Liver (tissue), 9 donors: ENCODE results near the gene IDH3B. TPM values are rescaled to one million over a fixed set of nuclear protein-coding genes. Genes with fewer than 3 reads are reported as not detected.

ENCODE experiments used
- DNase-seq: peaks from one replicate; pipeline ENCODE4 v3.0.0-alpha.2; 2017; ENCODE audit warnings: low spot score
- H3K27ac ChIP-seq, 2 donors: one replicate each; pipeline ENCODE4 v1.7.0; 2013; ENCODE audit warnings: inconsistent platforms in 2 of 2, low read length in 2 of 2, control low read depth in 1 of 2, low read depth in 1 of 2, mild to moderate bottlenecking in 1 of 2
- H3K27me3 ChIP-seq, 4 donors: one replicate each; pipeline versions ENCODE4 v1.6.1 to v1.7.0; 2013; ENCODE audit warnings: low read length in 3 of 4, inconsistent platforms in 1 of 4, mild to moderate bottlenecking in 1 of 4, moderate library complexity in 1 of 4; ENCODE audit not compliant: control insufficient read depth in 4 of 4, insufficient read depth in 4 of 4
- H3K36me3 ChIP-seq, 4 donors: one replicate each; pipeline versions ENCODE4 v1.6.1 to v1.7.0; 2013; ENCODE audit warnings: low read length in 3 of 4, mild to moderate bottlenecking in 3 of 4, low read depth in 1 of 4, moderate library complexity in 1 of 4; ENCODE audit not compliant: control insufficient read depth in 4 of 4, insufficient read depth in 3 of 4
- H3K4me1 ChIP-seq, 4 donors: one replicate each; pipeline versions ENCODE4 v1.6.1 to v1.7.0; 2013; ENCODE audit warnings: low read length in 3 of 4, mild to moderate bottlenecking in 3 of 4, moderate library complexity in 1 of 4; ENCODE audit not compliant: control insufficient read depth in 4 of 4, insufficient read depth in 4 of 4
- H3K4me3 ChIP-seq, 3 donors: one replicate each; pipeline versions ENCODE4 v1.6.1 to v1.7.0; 2013; ENCODE audit warnings: low read length in 3 of 3, control low read depth in 1 of 3, low read depth in 1 of 3, mild to moderate bottlenecking in 1 of 3
- H3K9ac ChIP-seq, 2 donors: one replicate each; pipeline ENCODE4 v1.7.0; 2013; ENCODE audit warnings: low read length in 2 of 2, mild to moderate bottlenecking in 2 of 2, moderate library complexity in 2 of 2, control low read depth in 1 of 2, low read depth in 1 of 2
- H3K9me3 ChIP-seq, 4 donors: one replicate each; pipeline versions ENCODE4 v1.6.1 to v1.7.0; 2013; ENCODE audit warnings: low read length in 3 of 4; ENCODE audit not compliant: control insufficient read depth in 4 of 4
- CTCF ChIP-seq: fragments of 150-350 bp; IDR thresholded peaks from 2 replicates; pipeline ENCODE4 v1.5.1; 2017; ENCODE audit warnings: improper control_type of control experiment, low read depth, low read length; ENCODE audit not compliant: missing input control
- FOXA2 ChIP-seq: IDR thresholded peaks from 2 replicates; pipeline ENCODE4 v1.6.1; 2016; ENCODE audit warnings: antibody characterized with exemption
- GABPA ChIP-seq, 2 donors: IDR thresholded peaks in 1 of 2; conservative IDR thresholded peaks in 1 of 2; 2 replicates each; pipeline ENCODE4 v1.6.1; 2016; ENCODE audit warnings: antibody characterized with exemption in 2 of 2, mild to moderate bottlenecking in 1 of 2, moderate library complexity in 1 of 2
- HNF4A ChIP-seq, 2 donors: conservative IDR thresholded peaks; 2 replicates each; pipeline ENCODE4 v1.6.1; 2016; ENCODE audit warnings: antibody characterized with exemption in 2 of 2, mild to moderate bottlenecking in 2 of 2
- JUND ChIP-seq, 2 donors: IDR thresholded peaks; 2 replicates each; pipeline ENCODE4 v1.6.1; 2016; ENCODE audit warnings: antibody characterized with exemption in 2 of 2
- NR2F2 ChIP-seq: IDR thresholded peaks from 2 replicates; pipeline ENCODE4 v1.6.1; 2016; ENCODE audit warnings: antibody characterized with exemption
- RAD21 ChIP-seq, 2 donors: IDR thresholded peaks; 2 replicates each; pipeline ENCODE4 v1.6.1; 2016; ENCODE audit warnings: antibody characterized with exemption in 2 of 2, mild to moderate bottlenecking in 2 of 2
- TAF1 ChIP-seq: conservative IDR thresholded peaks from 2 replicates; pipeline ENCODE4 v1.6.1; 2016; ENCODE audit warnings: antibody characterized with exemption, mild to moderate bottlenecking
- ZBTB33 ChIP-seq: IDR thresholded peaks from 2 replicates; pipeline ENCODE4 v1.6.1; 2016; ENCODE audit warnings: antibody characterized with exemption
- WGBS: extraction: QIAGEN DNeasy Blood & Tissue Kit; methylation state at CpG from one replicate; pipeline ENCODE4 v1.1.7; 2013; 5-methylcytosine and 5-hydroxymethylcytosine counted together
- polyA plus RNA-seq, 2 donors: library from polyadenylated mRNA; stranded (reverse) in 1 of 2; unstranded in 1 of 2; fragments of 200-250 nt in 1 of 2; fragments of >200 nt in 1 of 2; fragmentation: Nextera tagmentation in 1 of 2; extraction: Ambion mirVana in 1 of 2; gene quantifications; one replicate each; pipeline versions ENCODE4 v1.2.1 to v1.2.3, GENCODE V29; 2013 to 2015
- total RNA-seq, 2 donors: library from RNA; depleted of rRNA; stranded (reverse); fragments of >200 nt; gene quantifications; one replicate each; pipeline ENCODE4 v1.2.3, GENCODE V29; 2014
- TF ChIP-seq, protein P1 (sequence below): IDR thresholded peaks from 2 replicates; pipeline ENCODE4 v1.6.1; 2016; ENCODE audit warnings: antibody characterized with exemption
- TF ChIP-seq, protein P2 (sequence below): IDR thresholded peaks from 2 replicates; pipeline ENCODE4 v1.6.1; 2016; ENCODE audit warnings: antibody characterized with exemption, mild to moderate bottlenecking
- donor health status: healthy.
- donor health status: healthy.
- donor health status: healthy.
- donor health status: healthy.
- donor health status: healthy.

The IDH3B gene
- total and polyA plus RNA-seq, 4 donors = 34.3 to 68.6 (median 52.7) TPM

GRCh38 chr20:2700913-2701620 is 37.1 kb upstream of the IDH3B start (continued):
- TF ChIP-seq TAF1 = no peak

GRCh38 chr20:2699775-2700413 is 35.9 kb upstream of the IDH3B start:
- no peak overlapping the region for H3K9ac ChIP-seq
- TF ChIP-seq RAD21 (IDR thresholded peaks at IDR 0.05) = no peak
- TF ChIP-seq FOXA2 = no peak
- TF ChIP-seq CTCF = no peak
- TF ChIP-seq, protein P1, sequence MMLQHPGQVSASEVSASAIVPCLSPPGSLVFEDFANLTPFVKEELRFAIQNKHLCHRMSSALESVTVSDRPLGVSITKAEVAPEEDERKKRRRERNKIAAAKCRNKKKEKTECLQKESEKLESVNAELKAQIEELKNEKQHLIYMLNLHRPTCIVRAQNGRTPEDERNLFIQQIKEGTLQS = no peak
- TF ChIP-seq TAF1 = no peak
- no peak for TF ChIP-seq GABPA (IDR thresholded peaks at IDR 0.05 in 1 of 2, conservative IDR thresholded peaks at IDR 0.05 in 1 of 2)
- no peak for TF ChIP-seq NR2F2
- no peak for TF ChIP-seq ZBTB33
- TF ChIP-seq, protein P2, sequence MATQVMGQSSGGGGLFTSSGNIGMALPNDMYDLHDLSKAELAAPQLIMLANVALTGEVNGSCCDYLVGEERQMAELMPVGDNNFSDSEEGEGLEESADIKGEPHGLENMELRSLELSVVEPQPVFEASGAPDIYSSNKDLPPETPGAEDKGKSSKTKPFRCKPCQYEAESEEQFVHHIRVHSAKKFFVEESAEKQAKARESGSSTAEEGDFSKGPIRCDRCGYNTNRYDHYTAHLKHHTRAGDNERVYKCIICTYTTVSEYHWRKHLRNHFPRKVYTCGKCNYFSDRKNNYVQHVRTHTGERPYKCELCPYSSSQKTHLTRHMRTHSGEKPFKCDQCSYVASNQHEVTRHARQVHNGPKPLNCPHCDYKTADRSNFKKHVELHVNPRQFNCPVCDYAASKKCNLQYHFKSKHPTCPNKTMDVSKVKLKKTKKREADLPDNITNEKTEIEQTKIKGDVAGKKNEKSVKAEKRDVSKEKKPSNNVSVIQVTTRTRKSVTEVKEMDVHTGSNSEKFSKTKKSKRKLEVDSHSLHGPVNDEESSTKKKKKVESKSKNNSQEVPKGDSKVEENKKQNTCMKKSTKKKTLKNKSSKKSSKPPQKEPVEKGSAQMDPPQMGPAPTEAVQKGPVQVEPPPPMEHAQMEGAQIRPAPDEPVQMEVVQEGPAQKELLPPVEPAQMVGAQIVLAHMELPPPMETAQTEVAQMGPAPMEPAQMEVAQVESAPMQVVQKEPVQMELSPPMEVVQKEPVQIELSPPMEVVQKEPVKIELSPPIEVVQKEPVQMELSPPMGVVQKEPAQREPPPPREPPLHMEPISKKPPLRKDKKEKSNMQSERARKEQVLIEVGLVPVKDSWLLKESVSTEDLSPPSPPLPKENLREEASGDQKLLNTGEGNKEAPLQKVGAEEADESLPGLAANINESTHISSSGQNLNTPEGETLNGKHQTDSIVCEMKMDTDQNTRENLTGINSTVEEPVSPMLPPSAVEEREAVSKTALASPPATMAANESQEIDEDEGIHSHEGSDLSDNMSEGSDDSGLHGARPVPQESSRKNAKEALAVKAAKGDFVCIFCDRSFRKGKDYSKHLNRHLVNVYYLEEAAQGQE = no peak
- no peak for TF ChIP-seq HNF4A (conservative IDR thresholded peaks at IDR 0.05)
- H3K27ac ChIP-seq = no peak overlapping the region
- no peaks in the 10 kb centered on the region for H3K9me3 ChIP-seq
- peak; percentile 20 for DNase-seq
- H3K36me3 ChIP-seq = no peaks in the 10 kb centered on the region
- H3K4me1 ChIP-seq = no peaks in the 10 kb centered on the region
- 69% methylated on average over 5 of the region's 5 CpGs for WGBS
- peaks cover 0 to 12% (median 0%) of the 10 kb centered on the region in 4 donors for H3K27me3 ChIP-seq
- no peak overlapping the region for H3K4me3 ChIP-seq

GRCh38 chr20:2698912-2699311 is 34.9 kb upstream of the IDH3B start:
- no peak for DNase-seq
- no peak overlapping the region for H3K4me3 ChIP-seq
- no peaks in the 10 kb centered on the region for H3K4me1 ChIP-seq

More at GRCh38 chr20:2698912-2699311, 34.9 kb upstream of the IDH3B start:
- H3K27ac ChIP-seq = no peak overlapping the region
- H3K36me3 ChIP-seq = no peaks in the 10 kb centered on the region
- TF ChIP-seq RAD21 (IDR thresholded peaks at IDR 0.05) (no peak), HNF4A (conservative IDR thresholded peaks at IDR 0.05) (no peak), JUND (IDR thresholded peaks at IDR 0.05) (no peak)
- WGBS = 67% methylated on average over 4 of the region's 4 CpGs
- no peak overlapping the region for H3K9ac ChIP-seq
- H3K27me3 ChIP-seq = peaks cover 0 to 12% (median 0%) of the 10 kb centered on the region in 4 donors
- H3K9me3 ChIP-seq = no peaks in the 10 kb centered on the region
